Measurements from ENCODE around the gene ANTXR2.

- TF ChIP-seq CTCF (IDR thresholded peaks at IDR 0.05) (no peak), POLR2A (IDR thresholded peaks at IDR 0.05) (no peak)
Measured at GRCh38 chr4:80054375-80054774, 18.7 kb downstream of the ANTXR2 start.

Measured in right lobe of liver (tissue), 4 donors.